Activated T-helper 2 cell treated with anti-CD3 and anti-CD28 coated beads, Interferon-gamma antibody, Interleukin-2, Interleukin-4, amounts not matched to agents 10 μg/mL and 5 μg/mL and 100 μg/mL, durations not matched to agents 14 hours and 24 hours and 36 hours (primary cell): ENCODE data around the gene PPP1R1A. TPM values are rescaled to one million over a fixed set of nuclear protein-coding genes. Genes with fewer than 3 reads are reported as not detected.

Experiments used
- DNase-seq: peaks from one replicate; pipeline ENCODE4 v3.0.0; 2021; ENCODE audit warnings: low spot score
- H3K27ac Mint-ChIP-seq: one replicate; pipeline ENCODE4 v1.8.0; 2021; ENCODE audit warnings: mixed read lengths
- H3K27me3 Mint-ChIP-seq: one replicate; pipeline ENCODE4 v1.8.0; 2021; ENCODE audit warnings: low read depth, mixed read lengths
- H3K36me3 Mint-ChIP-seq: one replicate; pipeline ENCODE4 v1.8.0; 2021; ENCODE audit warnings: low read depth, mixed read lengths
- H3K4me1 Mint-ChIP-seq: one replicate; pipeline ENCODE4 v1.8.0; 2021; ENCODE audit warnings: low read depth, mixed read lengths
- H3K4me3 Mint-ChIP-seq: one replicate; pipeline ENCODE4 v1.8.0; 2021; ENCODE audit warnings: low read depth, mild to moderate bottlenecking, moderate library complexity, mixed read lengths
- H3K9me3 Mint-ChIP-seq: one replicate; pipeline ENCODE4 v1.8.0; 2021; ENCODE audit warnings: mixed read lengths
- intact Hi-C: fragments of 100-400 bp; cut with micrococcal nuclease; formaldehyde crosslinking; loops from one replicate; pipeline ENCODE4 v1.15.1; 2023
- total RNA-seq: library from RNA; stranded (reverse); gene quantifications from 2 replicates; pipeline ENCODE4 v1.2.3, GENCODE V29; 2022

Gene PPP1R1A
- total RNA-seq, result not detected in 2 replicates

DNA sequence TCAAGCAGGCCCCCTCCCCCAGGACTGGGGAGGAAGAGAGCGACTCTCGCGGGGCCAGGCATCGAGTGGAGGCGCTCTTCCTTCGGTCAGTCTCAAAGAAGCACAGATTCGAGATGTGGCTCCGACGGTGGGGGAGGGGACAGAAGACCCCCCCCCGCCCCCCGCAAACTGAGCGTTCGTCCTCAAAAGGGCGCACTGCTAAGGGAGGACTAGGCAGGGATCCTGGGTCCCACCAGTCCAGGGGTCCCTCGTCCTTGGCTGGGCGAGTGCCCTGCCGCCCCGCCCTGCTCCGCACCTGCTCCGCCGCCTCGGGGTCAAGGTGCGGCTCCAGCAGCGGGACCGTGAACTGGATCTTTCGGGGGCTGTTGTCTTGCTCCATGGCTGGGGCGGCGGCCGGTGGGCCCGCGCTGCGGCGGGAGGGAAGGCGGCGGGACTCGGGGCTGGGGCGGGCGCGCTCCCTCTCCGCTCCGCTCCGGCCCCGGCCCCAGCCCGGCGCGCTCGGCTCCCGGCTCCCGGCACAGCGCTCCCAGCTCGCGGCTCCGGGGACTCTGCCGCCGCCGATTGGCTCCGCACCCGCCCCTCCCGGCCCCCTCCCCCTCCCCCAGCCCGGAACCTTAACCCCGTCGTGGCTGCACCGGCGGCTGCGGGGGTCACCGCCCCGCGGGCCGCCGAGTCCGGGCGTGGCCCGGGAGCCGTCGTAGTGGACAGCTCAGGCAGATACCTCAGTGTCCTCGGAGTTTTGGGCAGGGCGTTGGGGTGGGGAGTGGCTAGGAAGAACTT lies at the start of gene PPP1R1A:
Gene PPP1R1A (minus strand): TSS at position 550 of the 780 bp plus-strand sequence. CDS start 171 bp downstream, at position 379.
- peak within 1 kb of the TSS; percentile 0 for H3K4me3 Mint-ChIP-seq
- no peaks in the 10 kb centered on the region for H3K36me3 Mint-ChIP-seq
- no peaks in the 10 kb centered on the region for H3K4me1 Mint-ChIP-seq
- intact Hi-C loops, result no loop called here
- no peak within 1 kb of the TSS for H3K27ac Mint-ChIP-seq
- no peak for DNase-seq
- no peaks in the 10 kb centered on the region for H3K9me3 Mint-ChIP-seq
- peaks cover 71% of the 10 kb centered on the region for H3K27me3 Mint-ChIP-seq

- H3K4me1 Mint-ChIP-seq, result no peaks in the 10 kb centered on the region
- peaks cover 4% of the 10 kb centered on the region for H3K27me3 Mint-ChIP-seq
- no peaks in the 10 kb centered on the region for H3K36me3 Mint-ChIP-seq
- no peak within 1 kb of the TSS for H3K4me3 Mint-ChIP-seq
- intact Hi-C loops, result no loop called here
- H3K9me3 Mint-ChIP-seq, result peaks cover 3% of the 10 kb centered on the region
- no peak for DNase-seq
- H3K27ac Mint-ChIP-seq, result no peak within 1 kb of the TSS
These were observed 46.3 kb upstream of the PPP1R1A start, which contains the start of gene LACRT for GRCh38 chr12:54634795-54635194. TSS of gene LACRT (minus strand) at chr12:54634895. CDS start at chr12:54634841, 54 bp downstream.

GRCh38 chr12:54631988-54632728 lies 43.7 kb upstream of the PPP1R1A start:
- no peak for DNase-seq
- Mint-ChIP-seq H3K4me3 (no peak overlapping the region), H3K4me1 (no peaks in the 10 kb centered on the region), H3K27ac (no peak overlapping the region), H3K27me3 (peaks cover 5% of the 10 kb centered on the region), H3K9me3 (peaks cover 9% of the 10 kb centered on the region), H3K36me3 (no peaks in the 10 kb centered on the region)
- intact Hi-C loops, result no loop called here

GRCh38 chr12:54631551-54631950 lies 43.1 kb upstream of the PPP1R1A start:
- Mint-ChIP-seq H3K36me3 (no peaks in the 10 kb centered on the region), H3K4me1 (no peaks in the 10 kb centered on the region), H3K9me3 (peaks cover 16% of the 10 kb centered on the region), H3K4me3 (no peak overlapping the region), H3K27ac (no peak overlapping the region), H3K27me3 (peaks cover 5% of the 10 kb centered on the region)
- intact Hi-C loops, result no loop called here
- no peak for DNase-seq

DNA sequence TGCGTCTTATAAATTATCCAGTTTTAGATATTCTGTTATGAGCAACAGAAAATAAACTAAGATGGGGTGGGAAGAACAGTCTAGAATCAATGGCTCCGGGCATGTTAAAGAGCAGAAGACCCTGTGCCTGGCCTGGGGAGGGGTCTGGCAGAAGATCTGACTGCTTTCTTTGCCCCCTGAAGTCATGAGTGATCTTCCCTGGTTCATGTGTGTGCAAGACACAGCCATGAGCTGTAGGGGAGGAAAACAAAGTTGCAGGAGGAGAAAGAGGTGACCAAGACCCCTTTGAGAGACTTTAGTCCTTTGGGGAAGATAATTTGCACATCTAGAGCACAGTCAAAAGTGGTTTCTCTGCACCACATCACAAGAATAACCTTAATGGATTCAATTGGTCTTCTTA lies 41.5 kb upstream of the PPP1R1A start:
- no peaks in the 10 kb centered on the region for H3K36me3 Mint-ChIP-seq
- no peak overlapping the region for H3K27ac Mint-ChIP-seq
- no peaks in the 10 kb centered on the region for H3K4me1 Mint-ChIP-seq
- DNase-seq, result no peak
- H3K4me3 Mint-ChIP-seq, result no peak overlapping the region
- peaks cover 11% of the 10 kb centered on the region for H3K27me3 Mint-ChIP-seq
- intact Hi-C loops, result no loop called here
- peaks cover 18% of the 10 kb centered on the region for H3K9me3 Mint-ChIP-seq

DNA sequence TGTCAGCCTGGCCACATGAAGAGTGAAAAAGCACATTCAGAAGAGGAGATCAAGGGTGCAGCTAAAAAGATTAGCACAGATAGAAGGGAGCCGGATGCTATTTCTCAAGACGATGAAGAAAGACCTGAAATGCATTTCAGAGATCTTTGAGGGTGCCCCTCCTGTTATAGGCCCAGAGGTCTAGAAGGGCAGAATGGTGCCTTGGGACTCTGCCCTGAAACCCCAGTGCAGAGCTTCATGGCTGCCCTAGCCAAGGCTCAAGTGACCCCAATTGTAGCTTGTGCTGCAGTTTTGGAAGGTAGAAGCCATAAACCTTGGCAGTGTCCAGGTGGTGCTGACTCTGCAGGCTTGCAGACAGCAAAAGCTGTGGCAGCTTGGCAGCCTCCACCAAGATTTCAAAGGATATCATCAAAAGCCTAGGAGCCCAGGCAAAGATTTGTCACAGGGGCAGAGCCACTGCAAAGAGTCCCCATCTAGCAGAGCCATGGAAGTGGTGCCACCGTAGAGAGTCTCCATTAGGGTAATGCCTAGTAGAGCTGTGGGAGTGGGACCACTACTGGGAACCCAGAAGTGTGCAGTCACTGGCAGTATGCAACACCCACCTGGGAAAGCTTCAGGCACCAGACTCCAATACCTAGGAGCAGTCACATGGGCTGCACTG lies 39.9 kb upstream of the PPP1R1A start:
- H3K27ac Mint-ChIP-seq, result no peak overlapping the region
- no peaks in the 10 kb centered on the region for H3K36me3 Mint-ChIP-seq
- H3K27me3 Mint-ChIP-seq, result peaks cover 23% of the 10 kb centered on the region
- no peaks in the 10 kb centered on the region for H3K4me1 Mint-ChIP-seq
- intact Hi-C loops, result no loop called here
- DNase-seq, result no peak
- no peak overlapping the region for H3K4me3 Mint-ChIP-seq
- H3K9me3 Mint-ChIP-seq, result peaks cover 18% of the 10 kb centered on the region

GRCh38 chr12:54627304-54627703 lies 38.8 kb upstream of the PPP1R1A start:
- Mint-ChIP-seq H3K9me3 (peaks cover 18% of the 10 kb centered on the region), H3K4me1 (no peaks in the 10 kb centered on the region), H3K36me3 (no peaks in the 10 kb centered on the region), H3K27me3 (peaks cover 29% of the 10 kb centered on the region), H3K27ac (no peak overlapping the region), H3K4me3 (no peak overlapping the region)
- no peak for DNase-seq
- intact Hi-C loops, result no loop called here

DNA sequence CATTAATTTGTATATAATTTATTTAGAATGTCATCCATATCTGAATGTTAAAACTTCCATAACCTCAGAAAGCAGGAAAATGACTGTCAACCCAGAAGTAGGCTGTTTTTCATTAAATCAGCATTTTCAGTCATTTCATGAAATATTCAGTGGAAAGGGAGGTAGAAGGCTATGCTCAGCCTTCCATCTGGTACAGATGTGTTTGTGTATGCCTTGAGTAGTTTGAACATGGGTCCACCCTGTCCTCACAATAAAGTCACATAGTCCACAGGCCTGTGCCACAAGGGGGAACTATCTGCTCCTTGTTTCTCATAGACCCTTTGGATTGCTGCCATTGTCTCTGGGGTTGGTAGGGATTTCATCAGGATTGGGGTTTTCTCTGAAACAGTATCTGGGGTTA lies 37.1 kb upstream of the PPP1R1A start:
- Mint-ChIP-seq H3K4me3 (no peak overlapping the region), H3K9me3 (peaks cover 18% of the 10 kb centered on the region), H3K27ac (no peak overlapping the region), H3K36me3 (no peaks in the 10 kb centered on the region), H3K4me1 (no peaks in the 10 kb centered on the region), H3K27me3 (peaks cover 36% of the 10 kb centered on the region)
- intact Hi-C loops, result no loop called here
- DNase-seq, result no peak

GRCh38 chr12:54624315-54625279 lies 36.1 kb upstream of the PPP1R1A start:
- Mint-ChIP-seq H3K4me3 (no peak overlapping the region), H3K9me3 (peaks cover 18% of the 10 kb centered on the region), H3K27me3 (peaks cover 40% of the 10 kb centered on the region), H3K36me3 (no peaks in the 10 kb centered on the region), H3K27ac (no peak overlapping the region), H3K4me1 (no peaks in the 10 kb centered on the region)
- intact Hi-C loops, result no loop called here
- no peak for DNase-seq

DNA sequence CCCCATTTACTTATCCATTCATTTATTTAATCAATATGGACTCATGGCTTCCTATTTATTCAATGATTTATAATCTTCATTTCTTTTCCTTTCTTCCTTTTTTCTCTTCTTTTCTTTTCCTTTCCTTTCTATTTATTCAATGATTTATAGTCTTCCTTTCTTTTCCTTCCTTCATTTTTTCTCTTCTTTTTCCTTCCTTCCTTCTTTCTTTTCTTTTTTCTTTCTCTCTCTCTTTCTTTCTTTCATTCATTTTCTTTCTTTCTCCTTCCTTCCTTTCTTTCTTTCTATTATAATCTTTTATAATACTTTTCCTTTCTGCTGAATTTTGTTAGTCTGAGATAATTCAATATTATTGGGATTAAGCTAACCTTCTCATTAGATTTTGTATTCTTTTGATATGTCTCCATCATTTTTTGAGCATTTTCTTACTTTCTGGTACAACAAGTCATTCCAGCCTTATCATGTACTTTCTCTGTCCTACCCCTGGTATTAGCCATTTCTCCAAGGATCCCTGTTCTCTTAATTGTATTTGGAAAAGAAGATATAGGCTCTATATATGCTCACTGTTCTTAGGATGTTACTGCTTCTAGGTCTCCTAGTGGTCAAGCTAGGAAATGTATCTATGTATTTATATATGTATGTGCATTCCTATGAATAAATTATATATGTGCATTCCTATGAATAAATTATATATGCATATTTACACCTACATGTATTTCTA lies 34.2 kb upstream of the PPP1R1A start:
- peaks cover 54% of the 10 kb centered on the region for H3K27me3 Mint-ChIP-seq
- H3K4me1 Mint-ChIP-seq, result no peaks in the 10 kb centered on the region
- H3K27ac Mint-ChIP-seq, result no peak overlapping the region

GRCh38 chr12:54616933-54617680 lies 28.6 kb upstream of the PPP1R1A start:
- no peaks in the 10 kb centered on the region for H3K9me3 Mint-ChIP-seq
- peaks cover 48% of the 10 kb centered on the region for H3K27me3 Mint-ChIP-seq
- H3K27ac Mint-ChIP-seq, result no peak overlapping the region
- peaks cover 2% of the 10 kb centered on the region for H3K4me1 Mint-ChIP-seq
- intact Hi-C loops, result no loop called here
- no peak for DNase-seq
- no peaks in the 10 kb centered on the region for H3K36me3 Mint-ChIP-seq
- H3K4me3 Mint-ChIP-seq, result no peak overlapping the region

More for the DNA sequence above, 34.2 kb upstream of the PPP1R1A start:
- no peak for DNase-seq
- intact Hi-C loops, result no loop called here
- H3K9me3 Mint-ChIP-seq, result peaks cover 11% of the 10 kb centered on the region
- H3K4me3 Mint-ChIP-seq, result no peak overlapping the region
- H3K36me3 Mint-ChIP-seq, result no peaks in the 10 kb centered on the region
